Tongue (tissue), 3 donors: ENCODE measurements around the gene SEC24A. TPM values are rescaled to one million over a fixed set of nuclear protein-coding genes. Genes with fewer than 3 reads are reported as not detected.
"Not testable (repeated sequence)": the region's sequence is repeated elsewhere in the genome, so short reads cannot be mapped to it uniquely, and the experiment has no call there.

Experiments
- DNase-seq: peaks from one replicate; pipeline ENCODE4 v3.0.0-alpha.2; 2015
- small RNA-seq: library from RNA; depleted of rRNA; stranded (forward); fragments of <200 nt; gene quantifications from one replicate; pipeline ENCODE3, GENCODE V24; 2014; ENCODE audit warnings: low replicate concordance
- total RNA-seq: library from RNA; depleted of rRNA; stranded (reverse); fragments of >200 nt; gene quantifications from one replicate; pipeline ENCODE4 v1.2.3, GENCODE V29; 2014

The SEC24A gene
- total RNA-seq, 1 donor from 2014 or later, result 31.7 TPM

DNA sequence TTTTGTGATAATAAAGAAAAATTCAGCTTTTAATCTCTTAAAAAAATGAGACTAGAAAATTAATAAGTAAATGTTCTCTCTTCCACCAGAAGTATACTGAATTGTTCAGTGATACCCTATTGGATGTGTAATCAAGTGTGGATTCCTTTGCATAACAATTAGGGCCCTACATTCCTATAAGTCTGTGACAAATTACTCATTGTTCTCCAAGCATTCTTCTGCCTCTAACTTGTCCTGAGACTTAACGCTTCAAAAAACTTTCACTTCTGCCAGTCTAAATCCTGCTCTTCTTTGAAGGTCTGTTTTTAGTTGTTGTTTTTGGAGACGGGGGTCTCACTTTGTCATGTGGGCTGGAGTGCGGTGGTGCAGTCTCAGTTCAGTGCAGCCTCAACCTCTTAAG is 100.8 kb downstream of the SEC24A start:
- DNase-seq, result no peak

DNA sequence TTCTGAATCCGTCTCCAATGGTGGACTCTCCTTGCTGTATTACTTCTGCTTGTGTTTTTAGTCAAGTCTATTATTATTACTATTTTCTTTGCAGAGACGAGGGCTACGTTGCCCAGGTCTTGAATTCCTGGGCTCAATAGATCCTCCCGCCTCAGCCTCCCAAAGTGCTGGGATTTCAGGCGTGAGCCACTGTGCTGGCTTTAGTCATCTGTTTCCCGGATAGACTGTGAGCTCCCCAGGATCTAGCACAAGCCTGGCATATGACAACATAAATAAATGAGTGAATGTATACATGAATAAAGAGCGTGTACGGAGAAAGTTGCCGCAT is 109.6 kb downstream of the SEC24A start:
- DNase-seq, result no peak

DNA sequence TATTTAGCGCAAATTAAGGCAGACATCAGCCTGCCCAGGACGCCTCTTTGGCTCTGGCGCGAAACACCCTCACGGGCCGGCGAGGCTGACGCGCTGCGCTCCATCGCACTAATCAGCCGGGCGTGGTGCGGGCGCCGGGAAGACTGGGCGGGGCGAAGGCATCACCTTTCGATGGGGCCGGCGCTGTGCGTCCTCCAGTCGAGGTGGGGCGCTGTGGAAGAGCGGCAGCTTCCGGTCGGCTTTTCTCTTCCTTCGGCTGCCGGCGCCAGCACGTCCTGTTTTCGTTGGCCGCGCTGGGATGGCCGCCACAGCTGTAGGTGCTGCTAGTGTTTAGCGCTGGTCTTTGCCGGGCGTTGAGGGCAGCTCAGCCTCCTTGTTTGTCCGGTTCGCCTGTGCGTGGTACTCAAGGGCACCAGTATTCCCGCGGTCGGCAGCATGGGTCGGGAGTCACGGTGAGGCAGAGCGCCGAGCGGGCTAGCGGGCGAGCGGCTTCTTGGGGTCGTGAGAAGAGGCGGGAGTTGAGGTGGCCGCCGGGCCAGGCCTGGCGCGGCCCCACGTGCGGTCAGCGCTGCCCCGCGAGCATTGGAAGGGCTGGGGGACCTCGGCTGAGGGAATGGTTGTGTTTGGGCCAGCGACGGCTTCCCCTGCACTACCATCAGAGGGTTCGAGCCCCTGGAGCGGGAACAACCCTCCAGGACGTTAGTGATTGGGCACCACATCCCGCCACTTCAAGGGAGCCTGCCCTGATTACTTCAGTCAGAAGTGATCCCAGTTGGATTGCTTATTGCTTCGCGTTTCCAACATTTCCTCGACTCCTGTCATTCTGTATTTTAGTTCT is 110.1 kb downstream of the SEC24A start, which contains the start of gene DDX46:
TSS of gene DDX46 (plus strand) at position 276 of the 838 bp plus-strand sequence. CDS start at position 436, 160 bp downstream.
- DNase-seq, result peak; percentile 97

DNA sequence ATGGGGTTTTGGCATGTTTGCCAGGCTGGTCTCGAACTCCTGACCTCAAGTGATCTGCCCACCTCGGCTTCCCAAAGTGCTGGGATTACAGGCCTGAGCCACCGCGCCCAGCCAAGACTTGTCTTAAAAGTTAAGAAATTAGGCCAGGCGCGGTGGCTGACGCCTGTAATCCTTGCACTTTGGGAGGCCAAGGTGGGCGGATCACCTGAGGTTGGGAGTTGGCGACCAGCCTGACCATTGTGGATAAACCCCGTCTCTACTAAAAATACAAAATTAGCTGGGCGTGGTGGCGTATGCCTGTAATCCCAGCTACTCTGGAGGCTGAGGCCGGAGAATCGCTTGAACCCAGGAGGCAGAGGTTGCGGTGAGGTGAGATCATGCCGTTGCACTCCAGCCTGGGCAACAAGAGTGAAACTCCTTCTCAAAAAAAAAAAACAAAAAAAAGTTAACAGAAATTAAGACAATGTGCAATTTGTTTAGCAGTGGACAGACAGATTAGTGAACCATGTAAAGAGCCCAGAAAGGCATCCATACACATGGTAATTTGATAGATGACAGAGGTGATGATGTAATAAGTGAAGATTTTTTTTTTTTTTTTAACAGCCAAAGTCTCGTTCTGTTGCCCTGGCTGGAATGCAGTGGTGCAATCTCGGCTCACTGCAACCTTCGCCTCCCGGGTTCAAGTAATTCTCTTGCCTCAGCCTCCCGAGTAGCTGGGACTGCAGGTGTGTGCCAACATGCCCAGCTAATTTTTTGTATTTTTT is 119.1 kb downstream of the SEC24A start:
- not testable (repeated sequence) for DNase-seq

DNA sequence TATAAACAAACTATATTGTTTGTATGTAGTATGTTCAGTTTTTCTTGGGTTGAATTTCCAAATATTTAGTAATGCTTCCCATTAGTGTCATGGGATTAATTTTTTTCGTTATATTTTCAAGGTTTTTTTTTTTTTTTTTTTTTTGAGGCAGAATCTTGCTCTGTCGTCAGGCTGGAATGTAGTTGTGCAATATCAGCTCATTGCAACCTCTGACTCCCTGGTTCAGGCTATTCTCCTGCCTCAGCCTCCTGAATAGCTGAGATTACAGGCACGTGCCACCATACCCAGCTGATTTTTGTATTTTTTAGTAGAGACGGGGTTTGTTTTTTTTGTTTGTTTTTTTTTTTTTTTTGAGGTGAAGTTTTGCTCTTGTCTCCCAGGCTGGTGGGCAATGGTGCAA is 120.6 kb downstream of the SEC24A start:
- no peak for DNase-seq

DNA sequence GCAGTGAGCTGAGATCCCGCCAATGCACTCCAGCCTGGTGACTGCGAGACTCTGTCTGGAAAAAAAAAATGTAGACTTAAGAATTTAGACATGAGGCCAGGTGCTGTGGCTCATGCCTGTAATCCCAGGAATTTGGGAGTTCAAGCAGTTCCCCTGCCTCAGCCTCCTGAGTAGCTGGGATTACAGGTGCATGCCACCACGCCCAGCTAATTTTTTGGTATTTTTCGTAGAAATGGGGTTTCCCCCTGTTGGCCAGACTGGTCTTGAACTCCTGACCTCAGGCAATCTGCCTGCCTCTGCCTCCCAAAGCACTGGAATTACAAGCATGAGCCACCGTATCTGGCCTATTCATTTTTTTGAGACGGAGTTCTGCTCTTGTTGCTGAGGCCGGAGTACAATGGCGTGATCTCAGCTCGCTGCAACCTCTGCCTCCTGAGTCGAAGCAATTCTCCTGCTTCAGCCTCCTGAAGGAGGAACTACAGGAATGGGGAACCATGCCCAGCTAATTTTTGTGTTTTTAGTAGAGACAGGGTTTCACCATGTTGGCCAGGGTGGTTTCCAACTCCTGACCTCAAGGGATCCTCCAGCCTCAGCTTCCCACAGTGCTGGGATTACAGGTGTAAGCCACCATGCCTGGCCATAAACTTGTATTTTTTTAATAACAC is 124.0 kb downstream of the SEC24A start:
- no peak for DNase-seq

DNA sequence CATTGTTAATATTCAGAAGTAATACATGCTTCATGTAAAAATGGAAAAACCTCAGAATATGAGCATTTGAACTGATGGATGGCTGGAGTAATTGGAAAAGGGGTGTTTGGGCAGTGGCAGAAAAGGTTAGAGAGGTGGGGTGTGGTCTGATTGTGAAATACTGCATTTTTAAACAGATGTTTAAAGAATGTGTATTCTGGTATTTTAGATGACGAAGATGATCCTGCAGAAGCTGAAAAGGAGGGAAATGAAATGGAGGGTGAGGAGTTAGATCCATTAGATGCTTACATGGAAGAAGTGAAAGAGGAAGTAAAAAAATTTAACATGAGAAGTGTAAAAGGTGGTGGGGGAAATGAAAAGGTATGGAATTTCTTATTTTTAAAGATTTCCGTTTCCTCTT is 128.8 kb downstream of the SEC24A start:
- DNase-seq, result no peak

Small RNA genes lying within 50 kb of the gene (small RNA-seq; reads per million reads assigned to genes)
- not detected for gene RNU6-1164P
- gene RNU6-1311P, result not detected
- not detected for gene RNU6-757P

Other genes with a start within 250 kb of the SEC24A start
- gene CDKN2AIPNL, start 236.9 kb upstream of the SEC24A start, total RNA-seq, result 23.7 TPM
- 5.2 TPM for gene JADE2, start 123.1 kb upstream of the SEC24A start, total RNA-seq
- gene SAR1B, start 16.0 kb upstream of the SEC24A start, total RNA-seq, result 44.6 TPM
- gene CAMLG, start 89.8 kb downstream of the SEC24A start, total RNA-seq, result 26.9 TPM
- 53.6 TPM for gene DDX46, start 110.0 kb downstream of the SEC24A start, total RNA-seq
- 74.9 TPM for gene C5orf24, start 197.2 kb downstream of the SEC24A start, total RNA-seq
- gene TXNDC15, start 225.6 kb downstream of the SEC24A start, total RNA-seq, result 104 TPM